Measurements from ENCODE around the gene CRACR2B.

DNA sequence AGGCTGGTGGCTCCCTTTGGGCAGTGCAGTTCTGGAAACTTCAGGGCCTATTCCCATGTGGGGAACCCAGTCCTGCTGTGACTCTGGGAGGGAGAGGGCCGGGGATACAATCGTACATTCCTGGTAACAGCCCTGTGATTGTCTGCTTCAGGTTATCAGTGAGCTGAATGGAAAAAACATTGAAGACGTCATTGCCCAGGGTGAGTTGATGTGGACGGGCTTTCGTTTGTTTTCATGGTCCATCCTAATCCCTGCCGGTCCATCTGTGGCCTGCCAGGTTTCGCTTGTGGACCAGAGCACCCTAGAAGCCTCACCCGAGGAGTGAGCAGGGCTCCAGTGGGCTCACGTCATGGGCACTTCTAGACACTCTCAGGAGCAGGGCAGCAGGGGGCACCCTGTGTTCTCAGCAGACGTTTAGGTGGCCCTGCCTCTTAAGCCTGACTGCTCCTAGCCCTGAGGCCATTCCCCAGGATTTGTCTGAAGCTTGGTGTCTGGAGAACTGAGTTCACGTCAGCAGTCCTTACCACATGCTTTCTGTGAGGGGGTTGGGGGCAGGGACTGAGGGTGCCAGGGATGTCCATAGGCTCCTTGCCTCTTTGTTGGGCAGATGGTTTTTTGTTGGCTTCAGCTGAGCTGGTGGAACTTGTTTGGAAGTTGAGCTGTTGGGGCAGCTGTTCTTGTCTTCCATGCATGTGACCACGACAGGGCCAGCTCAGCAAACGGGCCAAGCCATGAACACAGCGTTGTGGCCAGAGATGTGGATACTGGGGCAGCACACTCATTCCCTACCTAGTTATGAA lies 16.1 kb upstream of the CRACR2B start:
- TF ChIP-seq CTCF (IDR thresholded peaks at IDR 0.05) = peak in 1 of 6 experiments; percentile 3
- TF ChIP-seq POLR2A (IDR thresholded peaks at IDR 0.05) = no peak
